MM.1S (cell line): ENCODE data around the gene HRCT1.

ENCODE experiments used
- CTCF ChIP-seq: fragments of 300-600 bp; sonication (generic); IDR thresholded peaks from 2 replicates; pipeline ENCODE4 v1.5.1; 2016; ENCODE audit warnings: antibody characterized with exemption, low read length, mixed read lengths
- EZH2 ChIP-seq: fragments of 300-600 bp; sonication (generic); optimal IDR thresholded peaks from 2 replicates; pipeline ENCODE3; 2017; ENCODE audit warnings: low read depth, mild to moderate bottlenecking, antibody characterized with exemption, low read length, mixed read lengths
- EZH2phosphoT487 ChIP-seq: fragments of 300-600 bp; sonication (generic); IDR thresholded peaks from 2 replicates; pipeline ENCODE4 v1.6.1; 2018; ENCODE audit warnings: antibody characterized with exemption, low read length

DNA sequence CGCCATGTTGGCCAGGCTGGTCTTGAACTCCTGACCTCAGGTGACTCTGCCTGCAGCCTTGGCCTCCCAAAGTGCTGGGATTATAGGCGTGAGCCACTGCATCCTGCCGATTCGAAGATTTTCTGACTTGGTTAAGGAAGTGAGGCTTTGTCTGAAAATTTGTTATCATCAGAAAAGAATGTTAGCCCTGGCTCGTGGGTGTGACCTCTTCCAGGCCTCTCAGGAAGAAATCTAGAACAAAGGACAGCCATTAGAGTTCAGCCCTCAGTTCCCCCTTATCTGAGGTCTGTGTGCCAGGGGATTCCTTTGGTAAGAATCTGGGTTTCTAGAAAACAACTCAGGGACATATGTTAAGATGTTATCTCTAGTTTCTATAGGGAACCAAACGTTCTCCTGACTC lies 45.7 kb downstream of the HRCT1 start:
- TF ChIP-seq CTCF = no peak
- TF ChIP-seq EZH2 = no peak
- TF ChIP-seq EZH2phosphoT487 = no peak
